Measurements from ENCODE around the gene KLC3.

KLC3 gene

DNA sequence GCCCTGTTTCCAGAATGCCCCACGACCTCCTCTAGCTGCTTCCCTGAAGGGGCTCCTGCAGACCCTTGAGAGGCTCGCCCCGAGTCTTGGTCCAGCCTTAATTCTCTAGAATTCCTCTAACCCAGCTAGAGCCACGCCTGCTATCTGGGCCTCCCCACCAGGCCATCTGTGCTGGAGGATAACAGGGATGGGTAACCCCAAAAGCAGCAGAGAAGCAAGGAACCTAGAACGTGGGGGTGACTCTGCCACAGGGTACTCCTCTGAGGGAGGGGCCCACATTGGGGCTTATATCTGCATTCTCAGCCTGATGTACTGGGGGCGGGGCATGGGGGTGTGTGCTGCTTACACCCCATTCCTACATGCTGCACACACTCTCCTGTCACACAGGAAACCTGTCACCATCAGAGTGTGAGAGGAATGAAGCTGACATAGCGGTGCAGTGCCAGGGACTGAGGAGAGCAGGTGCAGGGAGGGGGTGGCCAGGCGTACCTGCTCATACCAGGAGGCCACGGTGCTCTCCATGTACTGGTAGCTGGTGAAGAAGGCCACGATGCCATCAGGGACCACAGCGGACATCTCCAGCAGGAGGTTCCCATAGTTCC, 13.8 kb downstream of the KLC3 start:
- H3K4me2 ChIP-seq (ENCODE audit: low read length): no peak overlapping the region
- H3K4me1 ChIP-seq (ENCODE audit: insufficient read depth, low read length, severe bottlenecking): no peaks in the 10 kb centered on the region
- no peaks in the 10 kb centered on the region for H4K20me1 ChIP-seq (ENCODE audit: insufficient read depth, low read length)
- H3K4me3 ChIP-seq (ENCODE audit: low read depth, low read length, poor library complexity, severe bottlenecking): no peak overlapping the region
- no peaks in the 10 kb centered on the region for H3F3A ChIP-seq (ENCODE audit: insufficient read depth, low read length)
- TF ChIP-seq, protein P1, sequence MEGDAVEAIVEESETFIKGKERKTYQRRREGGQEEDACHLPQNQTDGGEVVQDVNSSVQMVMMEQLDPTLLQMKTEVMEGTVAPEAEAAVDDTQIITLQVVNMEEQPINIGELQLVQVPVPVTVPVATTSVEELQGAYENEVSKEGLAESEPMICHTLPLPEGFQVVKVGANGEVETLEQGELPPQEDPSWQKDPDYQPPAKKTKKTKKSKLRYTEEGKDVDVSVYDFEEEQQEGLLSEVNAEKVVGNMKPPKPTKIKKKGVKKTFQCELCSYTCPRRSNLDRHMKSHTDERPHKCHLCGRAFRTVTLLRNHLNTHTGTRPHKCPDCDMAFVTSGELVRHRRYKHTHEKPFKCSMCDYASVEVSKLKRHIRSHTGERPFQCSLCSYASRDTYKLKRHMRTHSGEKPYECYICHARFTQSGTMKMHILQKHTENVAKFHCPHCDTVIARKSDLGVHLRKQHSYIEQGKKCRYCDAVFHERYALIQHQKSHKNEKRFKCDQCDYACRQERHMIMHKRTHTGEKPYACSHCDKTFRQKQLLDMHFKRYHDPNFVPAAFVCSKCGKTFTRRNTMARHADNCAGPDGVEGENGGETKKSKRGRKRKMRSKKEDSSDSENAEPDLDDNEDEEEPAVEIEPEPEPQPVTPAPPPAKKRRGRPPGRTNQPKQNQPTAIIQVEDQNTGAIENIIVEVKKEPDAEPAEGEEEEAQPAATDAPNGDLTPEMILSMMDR (IDR thresholded peaks at IDR 0.05; ENCODE audit: low read length): no peak
- no peak for TF ChIP-seq EZH2 (IDR thresholded peaks at IDR 0.05; ENCODE audit: borderline replicate concordance, low read length)
- no peak overlapping the region for H3K9ac ChIP-seq (ENCODE audit: low read length)
- H3K79me2 ChIP-seq (ENCODE audit: insufficient read depth, low read length): no peaks in the 10 kb centered on the region
- H2AFZ ChIP-seq (ENCODE audit: low read length): no peak overlapping the region
- H3K9me3 ChIP-seq (ENCODE audit: low read length): no peaks in the 10 kb centered on the region
- H3K36me3 ChIP-seq (ENCODE audit: insufficient read depth, low read length): peaks cover 79% of the 10 kb centered on the region
- no peaks in the 10 kb centered on the region for H3K27me3 ChIP-seq (ENCODE audit: insufficient read depth, low read length)
- H3K9me2 ChIP-seq (ENCODE audit: low read depth, low read length): no peaks in the 10 kb centered on the region
- H3K27ac ChIP-seq (ENCODE audit: low read depth, low read length, poor library complexity, severe bottlenecking): no peak overlapping the region

DNA sequence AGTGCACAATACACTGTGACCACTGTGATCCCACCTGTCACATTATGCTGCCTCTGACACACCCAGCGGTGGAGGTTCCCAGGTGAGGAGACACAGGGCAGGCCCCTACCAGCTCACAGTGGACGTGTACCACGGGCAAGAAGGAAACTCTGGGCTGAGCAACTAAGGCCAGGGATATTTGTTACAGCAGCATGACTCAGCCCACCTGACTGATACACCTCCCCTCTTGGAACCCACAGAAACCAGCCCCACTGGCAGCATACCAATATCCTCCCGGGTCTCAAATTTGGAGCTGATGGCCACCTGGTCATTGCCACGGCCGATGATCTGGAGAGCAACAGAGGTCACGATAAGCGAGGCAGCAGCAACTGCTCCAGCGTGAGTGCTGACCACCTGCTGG, 14.9 kb downstream of the KLC3 start:
- Histone ChIP-seq H3K27me3 (ENCODE audit: insufficient read depth, low read length) (no peaks in the 10 kb centered on the region), H2AFZ (ENCODE audit: low read length) (no peak overlapping the region), H3K4me3 (ENCODE audit: low read depth, low read length, poor library complexity, severe bottlenecking) (no peak overlapping the region), H3K4me2 (ENCODE audit: low read length) (no peak overlapping the region), H3F3A (ENCODE audit: insufficient read depth, low read length) (no peaks in the 10 kb centered on the region), H3K9ac (ENCODE audit: low read length) (no peak overlapping the region), H3K9me3 (ENCODE audit: low read length) (no peaks in the 10 kb centered on the region), H3K9me2 (ENCODE audit: low read depth, low read length) (no peaks in the 10 kb centered on the region), H3K79me2 (ENCODE audit: insufficient read depth, low read length) (no peaks in the 10 kb centered on the region), H4K20me1 (ENCODE audit: insufficient read depth, low read length) (no peaks in the 10 kb centered on the region), H3K27ac (ENCODE audit: low read depth, low read length, poor library complexity, severe bottlenecking) (no peak overlapping the region), H3K36me3 (ENCODE audit: insufficient read depth, low read length) (peaks cover 79% of the 10 kb centered on the region), H3K4me1 (ENCODE audit: insufficient read depth, low read length, severe bottlenecking) (no peaks in the 10 kb centered on the region)
- no peak for TF ChIP-seq EZH2 (IDR thresholded peaks at IDR 0.05; ENCODE audit: borderline replicate concordance, low read length)
- TF ChIP-seq, protein P1 (IDR thresholded peaks at IDR 0.05; ENCODE audit: low read length): no peak

DNA sequence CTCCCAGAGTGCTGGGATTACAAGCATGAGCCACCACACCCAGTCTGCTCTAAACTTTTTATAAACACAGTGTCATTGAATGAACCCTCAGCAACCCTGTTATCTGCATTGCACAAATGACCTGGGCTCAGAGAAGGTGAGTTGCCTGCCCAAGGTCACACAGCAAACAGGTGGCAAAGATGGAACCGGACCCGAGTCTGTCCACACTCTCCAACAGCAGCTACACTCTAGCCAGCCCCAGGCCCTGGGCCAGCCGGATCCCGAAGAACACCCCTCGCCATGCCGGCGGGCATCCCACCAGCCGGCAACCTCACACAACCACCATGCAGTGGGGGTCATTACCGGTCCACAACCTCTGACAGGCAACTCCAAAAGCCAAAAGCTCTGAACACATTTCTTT, 15.4 kb downstream of the KLC3 start:
- Histone ChIP-seq H4K20me1 (ENCODE audit: insufficient read depth, low read length) (no peaks in the 10 kb centered on the region), H3K4me2 (ENCODE audit: low read length) (no peak overlapping the region), H3K9me3 (ENCODE audit: low read length) (no peaks in the 10 kb centered on the region), H3K36me3 (ENCODE audit: insufficient read depth, low read length) (peaks cover 76% of the 10 kb centered on the region), H3K27ac (ENCODE audit: low read depth, low read length, poor library complexity, severe bottlenecking) (no peak overlapping the region), H3K9ac (ENCODE audit: low read length) (no peak overlapping the region), H3K9me2 (ENCODE audit: low read depth, low read length) (no peaks in the 10 kb centered on the region), H2AFZ (ENCODE audit: low read length) (no peak overlapping the region), H3F3A (ENCODE audit: insufficient read depth, low read length) (no peaks in the 10 kb centered on the region), H3K4me1 (ENCODE audit: insufficient read depth, low read length, severe bottlenecking) (no peaks in the 10 kb centered on the region), H3K79me2 (ENCODE audit: insufficient read depth, low read length) (no peaks in the 10 kb centered on the region), H3K27me3 (ENCODE audit: insufficient read depth, low read length) (no peaks in the 10 kb centered on the region), H3K4me3 (ENCODE audit: low read depth, low read length, poor library complexity, severe bottlenecking) (no peak overlapping the region)
- TF ChIP-seq, protein P1 (IDR thresholded peaks at IDR 0.05; ENCODE audit: low read length): no peak
- TF ChIP-seq EZH2 (IDR thresholded peaks at IDR 0.05; ENCODE audit: borderline replicate concordance, low read length): no peak

All from OCI-LY1 (cell line).